Measurements from ENCODE around the gene BTG1. TPM values are rescaled to one million over a fixed set of nuclear protein-coding genes. Genes with fewer than 3 reads are reported as not detected.
A peak's percentile ranks its signal among the peaks of the same experiment; 100 is the strongest.
"Not testable (repeated sequence)": the region's sequence is repeated elsewhere in the genome, so short reads cannot be mapped to it uniquely, and the experiment has no call there.

The BTG1 gene
- total RNA-seq, 1 donor from 2014 or later, result 159 TPM

DNA sequence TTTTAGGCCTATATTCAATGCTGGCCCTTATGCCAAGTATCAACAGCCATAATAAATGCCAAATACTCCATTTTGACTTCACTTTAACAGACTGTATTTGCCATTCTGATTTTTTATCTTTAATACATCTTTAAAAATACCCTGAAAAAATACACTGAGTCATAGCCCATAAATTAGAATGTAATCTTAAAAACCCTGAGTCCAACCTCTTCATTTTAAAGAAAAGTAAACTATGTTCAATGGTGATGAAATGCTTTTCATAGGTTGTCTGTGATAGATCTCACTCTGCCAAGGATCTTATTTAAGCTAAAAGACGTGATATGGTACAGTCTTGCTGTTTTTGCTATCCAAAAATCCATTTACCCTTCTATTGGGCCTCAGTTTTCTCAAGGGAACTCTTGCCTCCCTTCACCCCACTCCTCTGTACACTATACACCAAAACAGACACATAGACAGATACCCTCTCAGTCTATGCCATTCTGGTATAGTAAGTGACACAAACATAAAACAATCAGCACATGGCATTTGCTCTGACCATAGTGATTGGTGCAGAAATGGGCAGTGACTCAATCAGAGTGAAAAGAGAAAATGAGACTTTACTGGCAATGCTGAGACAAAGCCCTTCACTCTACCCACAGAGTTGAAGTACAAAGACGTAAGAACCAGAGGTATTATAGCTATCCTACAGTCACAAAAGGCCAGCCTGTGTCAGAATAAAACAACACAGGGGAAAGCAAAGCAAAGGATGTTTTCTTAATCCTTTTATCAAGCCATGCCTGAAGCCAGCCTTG is 49.1 kb downstream of the BTG1 start:
- ATAC-seq, result peak in 1 of 2 donors; percentile 47

DNA sequence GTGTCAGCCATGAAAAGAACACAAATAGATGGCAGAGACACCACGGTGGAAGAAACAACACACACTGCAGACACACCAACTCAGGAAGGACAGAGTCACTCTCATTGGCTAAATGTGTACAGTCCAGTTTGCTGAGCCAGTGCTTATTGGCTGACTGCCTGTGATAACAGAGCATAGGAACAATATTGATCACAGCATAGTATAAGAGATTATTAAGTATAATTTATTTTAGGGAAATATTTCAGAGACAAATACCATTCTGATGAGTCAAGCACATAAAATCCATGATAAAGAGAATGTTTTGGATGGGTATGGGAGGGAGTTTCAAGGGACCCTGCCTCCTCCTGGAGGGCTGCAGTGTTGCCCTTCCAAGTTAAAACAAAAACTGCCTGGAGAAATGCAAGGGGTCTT is 50.9 kb downstream of the BTG1 start:
- Histone ChIP-seq H3K9me3 (no peaks in the 10 kb centered on the region), H3K36me3 (no peaks in the 10 kb centered on the region), H3K27ac (no peak overlapping the region), H3K4me3 (no peak overlapping the region), H3K4me1 (no peaks in the 10 kb centered on the region), H3K27me3 (ENCODE audit: low read depth) (no peaks in the 10 kb centered on the region)
- intact Hi-C loops (cut with DNase I), result no loop called here
- TF ChIP-seq, protein P1, sequence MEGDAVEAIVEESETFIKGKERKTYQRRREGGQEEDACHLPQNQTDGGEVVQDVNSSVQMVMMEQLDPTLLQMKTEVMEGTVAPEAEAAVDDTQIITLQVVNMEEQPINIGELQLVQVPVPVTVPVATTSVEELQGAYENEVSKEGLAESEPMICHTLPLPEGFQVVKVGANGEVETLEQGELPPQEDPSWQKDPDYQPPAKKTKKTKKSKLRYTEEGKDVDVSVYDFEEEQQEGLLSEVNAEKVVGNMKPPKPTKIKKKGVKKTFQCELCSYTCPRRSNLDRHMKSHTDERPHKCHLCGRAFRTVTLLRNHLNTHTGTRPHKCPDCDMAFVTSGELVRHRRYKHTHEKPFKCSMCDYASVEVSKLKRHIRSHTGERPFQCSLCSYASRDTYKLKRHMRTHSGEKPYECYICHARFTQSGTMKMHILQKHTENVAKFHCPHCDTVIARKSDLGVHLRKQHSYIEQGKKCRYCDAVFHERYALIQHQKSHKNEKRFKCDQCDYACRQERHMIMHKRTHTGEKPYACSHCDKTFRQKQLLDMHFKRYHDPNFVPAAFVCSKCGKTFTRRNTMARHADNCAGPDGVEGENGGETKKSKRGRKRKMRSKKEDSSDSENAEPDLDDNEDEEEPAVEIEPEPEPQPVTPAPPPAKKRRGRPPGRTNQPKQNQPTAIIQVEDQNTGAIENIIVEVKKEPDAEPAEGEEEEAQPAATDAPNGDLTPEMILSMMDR (IDR thresholded peaks at IDR 0.05), result no peak
- DNase-seq, result no peak
- ATAC-seq, result no peak

More for the DNA sequence above, 49.1 kb downstream of the BTG1 start:
- no peak overlapping the region for H3K27ac ChIP-seq
- no peaks in the 10 kb centered on the region for H3K9me3 ChIP-seq
- TF ChIP-seq, protein P1 (IDR thresholded peaks at IDR 0.05), result no peak
- no peaks in the 10 kb centered on the region for H3K4me1 ChIP-seq
- DNase-seq, result no peak
- H3K36me3 ChIP-seq, result no peaks in the 10 kb centered on the region
- no peaks in the 10 kb centered on the region for H3K27me3 ChIP-seq (ENCODE audit: low read depth)
- intact Hi-C loops (cut with DNase I), result no loop called here
- no peak overlapping the region for H3K4me3 ChIP-seq

DNA sequence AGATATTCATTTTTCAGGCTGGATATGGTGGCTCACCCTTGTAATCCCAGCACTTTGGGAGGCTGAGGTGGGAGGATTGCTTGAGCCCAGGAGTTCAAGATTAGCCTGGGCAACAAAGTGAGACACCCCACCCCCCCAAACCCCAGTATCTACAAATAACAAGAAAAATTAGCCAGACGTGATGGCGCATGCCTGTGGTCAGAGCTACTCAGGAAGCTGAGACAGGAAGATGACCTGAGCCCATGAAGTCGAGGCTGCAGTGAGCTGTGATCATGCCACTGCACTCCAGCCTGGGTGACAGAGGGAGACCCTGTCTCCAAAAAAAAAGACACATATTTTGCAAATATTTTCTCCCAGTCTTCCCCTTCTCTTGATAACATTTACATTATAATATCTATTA is 51.3 kb downstream of the BTG1 start:
- ATAC-seq; H3K4me1 ChIP-seq; DNase-seq; H3K27me3 ChIP-seq (ENCODE audit: low read depth); intact Hi-C loops (cut with DNase I); H3K27ac ChIP-seq; H3K9me3 ChIP-seq; H3K4me3 ChIP-seq; H3K36me3 ChIP-seq: not testable (repeated sequence)
